ENCODE results near the gene SLC9A8.
"Not testable (repeated sequence)": the region's sequence is repeated elsewhere in the genome, so short reads cannot be mapped to it uniquely, and the experiment has no call there.

SLC9A8 gene

GRCh38 chr20:49880724-49881445 is 68.3 kb downstream of the SLC9A8 start:
- no peak for FAIRE-seq

- FAIRE-seq, result no peak
Measured at GRCh38 chr20:49882171-49882970, 69.7 kb downstream of the SLC9A8 start.

GRCh38 chr20:49883246-49883802 is 70.7 kb downstream of the SLC9A8 start:
- FAIRE-seq, result no peak

- no peak for FAIRE-seq
Measured at GRCh38 chr20:49885558-49886332, 73.1 kb downstream of the SLC9A8 start.

- no peak for FAIRE-seq
Measured at GRCh38 chr20:49886571-49887213, 74.1 kb downstream of the SLC9A8 start.

GRCh38 chr20:49887251-49888211 is 74.9 kb downstream of the SLC9A8 start:
- FAIRE-seq, result no peak

- FAIRE-seq, result peak; percentile 36
Measured at GRCh38 chr20:49888212-49889000, 75.8 kb downstream of the SLC9A8 start.

- FAIRE-seq, result no peak
Measured at GRCh38 chr20:49889001-49889934, 76.6 kb downstream of the SLC9A8 start.

- FAIRE-seq, result no peak
Measured at GRCh38 chr20:49889935-49890333, 77.3 kb downstream of the SLC9A8 start.

GRCh38 chr20:49890471-49891361 is 78.1 kb downstream of the SLC9A8 start:
- no peak for FAIRE-seq

- FAIRE-seq, result no peak
Measured at GRCh38 chr20:49891476-49892110, 79.0 kb downstream of the SLC9A8 start.

- no peak for FAIRE-seq
Measured at GRCh38 chr20:49892260-49892659, 79.6 kb downstream of the SLC9A8 start.

- no peak for FAIRE-seq
Measured at GRCh38 chr20:49892817-49893216, 80.2 kb downstream of the SLC9A8 start.

- no peak for FAIRE-seq
Measured at GRCh38 chr20:49893242-49894072, 80.8 kb downstream of the SLC9A8 start.

- no peak for FAIRE-seq
Measured at GRCh38 chr20:49894073-49894470, 81.4 kb downstream of the SLC9A8 start.

- not testable (repeated sequence) for FAIRE-seq
Measured at GRCh38 chr20:49895474-49896093, 83.0 kb downstream of the SLC9A8 start.
